Astrocyte (in vitro differentiated cells and primary cell): ENCODE measurements around the gene PCSK2. TPM values are rescaled to one million over a fixed set of nuclear protein-coding genes. Genes with fewer than 3 reads are reported as not detected.

Experiments used
- DNase-seq: peaks from one replicate; pipeline ENCODE4 v3.0.0-alpha.2; 2010; ENCODE audit warnings: low read depth
- FAIRE-seq: peaks from 2 replicates; lab custom pipeline; 2011; peaks lifted over from hg19 to GRCh38; lab: Jason Lieb, UNC
- H2AFZ ChIP-seq: 2 replicates; pipeline ENCODE4 v1.6.0; 2012; ENCODE audit warnings: low read depth, low read length, inconsistent platforms
- H3K27ac ChIP-seq: 2 replicates; pipeline ENCODE4 v1.5.1; 2011; ENCODE audit warnings: low read depth, low read length, inconsistent platforms
- H3K27me3 ChIP-seq: 2 replicates; pipeline ENCODE4 v1.6.0; 2011; ENCODE audit warnings: low read length, inconsistent platforms; ENCODE audit not compliant: insufficient read depth
- H3K36me3 ChIP-seq: 2 replicates; pipeline ENCODE4 v1.5.1; 2011; ENCODE audit warnings: low read length, inconsistent platforms; ENCODE audit not compliant: insufficient read depth
- H3K4me1 ChIP-seq: 2 replicates; pipeline ENCODE4 v1.5.1; 2011; ENCODE audit warnings: low read length, inconsistent platforms; ENCODE audit not compliant: insufficient read depth
- H3K4me2 ChIP-seq: 2 replicates; pipeline ENCODE4 v1.6.0; 2012; ENCODE audit warnings: low read length, inconsistent platforms
- H3K4me3 ChIP-seq: 2 replicates; pipeline ENCODE4 v1.5.1; 2011; ENCODE audit warnings: low read depth, mild to moderate bottlenecking, low read length, inconsistent platforms; ENCODE audit not compliant: insufficient read depth
- H3K79me2 ChIP-seq: 2 replicates; pipeline ENCODE4 v1.6.0; 2012; ENCODE audit warnings: mild to moderate bottlenecking, low read length, inconsistent platforms; ENCODE audit not compliant: insufficient read depth
- H3K9ac ChIP-seq: 2 replicates; pipeline ENCODE4 v1.6.0; 2012; ENCODE audit warnings: mild to moderate bottlenecking, low read length, inconsistent platforms
- H3K9me3 ChIP-seq: 2 replicates; pipeline ENCODE4 v1.5.1; 2012; ENCODE audit warnings: low read depth, mild to moderate bottlenecking, low read length, inconsistent platforms; ENCODE audit not compliant: insufficient read depth
- H4K20me1 ChIP-seq: 2 replicates; pipeline ENCODE4 v1.6.0; 2012; ENCODE audit warnings: low read length, inconsistent platforms; ENCODE audit not compliant: insufficient read depth
- H3K27ac Mint-ChIP-seq: one replicate; pipeline ENCODE4 v1.8.0; 2021; ENCODE audit warnings: mild to moderate bottlenecking, mixed read lengths; ENCODE audit not compliant: unreplicated experiment
- H3K27me3 Mint-ChIP-seq: one replicate; pipeline ENCODE4 v1.8.0; 2021; ENCODE audit warnings: low read depth, mixed read lengths; ENCODE audit not compliant: unreplicated experiment
- H3K36me3 Mint-ChIP-seq: one replicate; pipeline ENCODE4 v1.8.0; 2021; ENCODE audit warnings: low read depth, mixed read lengths; ENCODE audit not compliant: unreplicated experiment
- H3K4me1 Mint-ChIP-seq: one replicate; pipeline ENCODE4 v1.8.0; 2021; ENCODE audit warnings: low read depth, mixed read lengths; ENCODE audit not compliant: unreplicated experiment
- H3K4me3 Mint-ChIP-seq: one replicate; pipeline ENCODE4 v1.8.0; 2021; ENCODE audit warnings: mild to moderate bottlenecking, moderate library complexity, mixed read lengths; ENCODE audit not compliant: unreplicated experiment
- H3K9me3 Mint-ChIP-seq: one replicate; pipeline ENCODE4 v1.8.0; 2021; ENCODE audit warnings: mild to moderate bottlenecking, mixed read lengths; ENCODE audit not compliant: unreplicated experiment
- CTCF ChIP-seq: IDR thresholded peaks from 2 replicates; pipeline ENCODE4 v1.5.1; 2011; ENCODE audit warnings: low read depth, mild to moderate bottlenecking, inconsistent platforms, low read length, moderate library complexity; ENCODE audit not compliant: insufficient read depth
- EZH2 ChIP-seq: IDR thresholded peaks from 2 replicates; pipeline ENCODE4 v1.6.1; 2012; ENCODE audit warnings: mild to moderate bottlenecking, low read length, inconsistent platforms; ENCODE audit not compliant: insufficient read depth
- total RNA-seq: library from RNA; stranded (reverse); gene quantifications from 2 replicates; pipeline ENCODE4 v1.2.1, GENCODE V29; 2021

PCSK2 gene
- total RNA-seq, 1 donor from 2014 or later: not detected

GRCh38 chr20:17304774-17305173, 77.9 kb downstream of the PCSK2 start:
- no peak for DNase-seq
- H3K9me3 Mint-ChIP-seq: peaks cover 11% of the 10 kb centered on the region
- no peaks in the 10 kb centered on the region for H3K4me1 ChIP-seq
- H3K79me2 ChIP-seq: no peaks in the 10 kb centered on the region
- FAIRE-seq: no peak
- no peak overlapping the region for H2AFZ ChIP-seq
- H3K9ac ChIP-seq: no peak overlapping the region
- H4K20me1 ChIP-seq: no peaks in the 10 kb centered on the region
- no peak overlapping the region for H3K4me3 ChIP-seq
- no peaks in the 10 kb centered on the region for H3K27me3 Mint-ChIP-seq
- H3K27ac Mint-ChIP-seq: no peak overlapping the region
- TF ChIP-seq CTCF (no peak), EZH2 (no peak)
- H3K4me3 Mint-ChIP-seq: no peak overlapping the region
- no peak overlapping the region for H3K4me2 ChIP-seq
- no peaks in the 10 kb centered on the region for H3K36me3 ChIP-seq
- no peaks in the 10 kb centered on the region for H3K4me1 Mint-ChIP-seq
- no peaks in the 10 kb centered on the region for H3K9me3 ChIP-seq
- H3K27me3 ChIP-seq: no peaks in the 10 kb centered on the region
- H3K36me3 Mint-ChIP-seq: peaks cover 2% of the 10 kb centered on the region
- H3K27ac ChIP-seq: no peak overlapping the region

- Histone ChIP-seq H3K9ac (no peak overlapping the region), H2AFZ (no peak overlapping the region), H3K4me2 (no peak overlapping the region), H3K36me3 (no peaks in the 10 kb centered on the region), H3K79me2 (no peaks in the 10 kb centered on the region), H3K4me1 (no peaks in the 10 kb centered on the region), H4K20me1 (no peaks in the 10 kb centered on the region), H3K4me3 (no peak overlapping the region), H3K9me3 (no peaks in the 10 kb centered on the region), H3K27me3 (no peaks in the 10 kb centered on the region), H3K27ac (no peak overlapping the region)
- no peak for FAIRE-seq
- no peak for TF ChIP-seq EZH2
- TF ChIP-seq CTCF: no peak
- Mint-ChIP-seq H3K27me3 (no peaks in the 10 kb centered on the region), H3K4me3 (no peak overlapping the region), H3K9me3 (peaks cover 11% of the 10 kb centered on the region), H3K4me1 (no peaks in the 10 kb centered on the region), H3K27ac (no peak overlapping the region), H3K36me3 (peaks cover 2% of the 10 kb centered on the region)
- no peak for DNase-seq
Observed at GRCh38 chr20:17306427-17306826, 79.6 kb downstream of the PCSK2 start.

GRCh38 chr20:17314264-17314663, 87.4 kb downstream of the PCSK2 start:
- Histone ChIP-seq H3K79me2 (no peaks in the 10 kb centered on the region), H3K9me3 (no peaks in the 10 kb centered on the region), H3K27ac (no peak overlapping the region), H3K4me1 (no peaks in the 10 kb centered on the region), H2AFZ (no peak overlapping the region), H3K9ac (no peak overlapping the region), H4K20me1 (no peaks in the 10 kb centered on the region), H3K36me3 (no peaks in the 10 kb centered on the region), H3K4me3 (no peak overlapping the region), H3K27me3 (peaks cover 4% of the 10 kb centered on the region), H3K4me2 (no peak overlapping the region)
- Mint-ChIP-seq H3K9me3 (no peaks in the 10 kb centered on the region), H3K36me3 (no peaks in the 10 kb centered on the region), H3K4me3 (no peak overlapping the region), H3K27ac (no peak overlapping the region), H3K4me1 (no peaks in the 10 kb centered on the region), H3K27me3 (peaks cover 5% of the 10 kb centered on the region)
- TF ChIP-seq EZH2 (no peak), CTCF (no peak)
- DNase-seq: no peak
- no peak for FAIRE-seq
